IPS DF 6.9 (cell line): ENCODE results near the gene SOCS1.
A peak's percentile ranks its signal among the peaks of the same experiment; 100 is the strongest.

Source experiments
- DNase-seq: peaks from one replicate; pipeline ENCODE4 v3.0.0-alpha.2; 2013; ENCODE audit warnings: low read depth, low spot score
- H3K27ac ChIP-seq: one replicate; pipeline ENCODE4 v1.5.1; 2013; ENCODE audit warnings: low read length, control low read depth
- H3K27me3 ChIP-seq: 2 replicates; pipeline ENCODE4 v1.6.1; 2013; ENCODE audit warnings: mild to moderate bottlenecking, low read length; ENCODE audit not compliant: control insufficient read depth, insufficient read depth
- H3K36me3 ChIP-seq: 2 replicates; pipeline ENCODE4 v1.6.1; 2013; ENCODE audit warnings: low read length; ENCODE audit not compliant: control insufficient read depth, insufficient read depth
- H3K4me1 ChIP-seq: 2 replicates; pipeline ENCODE4 v1.6.1; 2013; ENCODE audit warnings: low read length; ENCODE audit not compliant: control insufficient read depth, insufficient read depth
- H3K4me3 ChIP-seq: 2 replicates; pipeline ENCODE4 v1.5.1; 2013; ENCODE audit warnings: mild to moderate bottlenecking, low read length
- H3K9me3 ChIP-seq: 2 replicates; pipeline ENCODE4 v1.6.1; 2013; ENCODE audit warnings: low read length, inconsistent platforms; ENCODE audit not compliant: control insufficient read depth, insufficient read depth
- WGBS: extraction: QIAGEN DNeasy Blood & Tissue Kit; methylation state at CpG from one replicate; pipeline ENCODE4 v1.1.7; 2013; ENCODE audit warnings: mixed read lengths, missing lambda C conversion rate; ENCODE audit not compliant: insufficient read length, insufficient coverage; 5-methylcytosine and 5-hydroxymethylcytosine counted together

SOCS1 gene

DNA sequence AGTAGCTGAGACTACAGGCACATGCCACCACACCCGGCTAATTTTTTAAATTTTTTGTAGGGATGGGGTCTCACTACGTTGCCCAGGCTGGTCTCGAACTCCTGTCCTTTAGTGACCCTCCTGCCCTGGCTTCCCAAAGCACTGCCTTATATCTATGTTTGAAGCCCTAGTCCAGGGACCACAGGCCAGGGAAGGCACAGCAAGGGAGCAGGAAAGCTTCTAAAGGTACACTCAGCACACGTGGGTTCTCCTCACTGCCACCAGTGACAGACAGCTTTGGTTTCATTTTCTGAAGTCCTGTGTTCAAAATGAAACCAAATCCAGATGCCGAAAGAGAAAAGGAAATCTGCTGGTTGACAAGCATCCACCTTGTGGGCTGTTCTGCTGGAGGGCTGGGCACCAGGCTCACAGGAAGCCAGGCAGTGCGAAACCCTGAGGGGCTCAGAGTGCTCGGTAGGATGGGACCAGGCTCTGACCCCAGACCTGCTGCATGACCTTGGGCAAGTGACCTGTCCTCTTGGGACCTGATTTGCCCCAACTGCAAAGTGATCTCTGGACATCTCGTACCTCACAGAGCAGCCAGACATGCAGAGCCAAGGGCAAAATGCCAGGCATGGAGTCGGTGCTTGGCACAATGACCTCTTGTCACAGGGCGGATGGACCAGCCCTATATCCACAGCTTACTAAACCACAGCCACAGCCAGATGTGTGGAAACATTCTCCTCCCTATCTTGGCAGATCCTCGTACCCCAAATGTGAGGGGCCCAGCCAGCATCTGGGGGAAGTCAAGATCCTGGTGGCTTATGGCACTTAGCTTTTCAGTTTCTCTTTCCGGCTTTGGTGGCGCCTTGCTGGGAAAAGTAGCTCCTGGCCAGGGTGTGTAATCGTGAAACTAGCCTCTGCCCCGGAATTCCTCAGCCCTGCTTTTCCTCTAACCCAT is 2.8 kb upstream of the SOCS1 start:
- H3K27ac ChIP-seq = no peak overlapping the region
- WGBS = no CpG with 5 or more reads among the region's 15 CpGs
- no peaks in the 10 kb centered on the region for H3K9me3 ChIP-seq
- H3K4me3 ChIP-seq = no peak overlapping the region
- H3K4me1 ChIP-seq = 0 out of 2 replicates have a peak, but pooled peaks cover 2% of the 10 kb centered on the region
- no peaks in the 10 kb centered on the region for H3K27me3 ChIP-seq
- DNase-seq = no peak
- peaks cover 5% of the 10 kb centered on the region; the same call in 1 of the 2 replicates for H3K36me3 ChIP-seq

DNA sequence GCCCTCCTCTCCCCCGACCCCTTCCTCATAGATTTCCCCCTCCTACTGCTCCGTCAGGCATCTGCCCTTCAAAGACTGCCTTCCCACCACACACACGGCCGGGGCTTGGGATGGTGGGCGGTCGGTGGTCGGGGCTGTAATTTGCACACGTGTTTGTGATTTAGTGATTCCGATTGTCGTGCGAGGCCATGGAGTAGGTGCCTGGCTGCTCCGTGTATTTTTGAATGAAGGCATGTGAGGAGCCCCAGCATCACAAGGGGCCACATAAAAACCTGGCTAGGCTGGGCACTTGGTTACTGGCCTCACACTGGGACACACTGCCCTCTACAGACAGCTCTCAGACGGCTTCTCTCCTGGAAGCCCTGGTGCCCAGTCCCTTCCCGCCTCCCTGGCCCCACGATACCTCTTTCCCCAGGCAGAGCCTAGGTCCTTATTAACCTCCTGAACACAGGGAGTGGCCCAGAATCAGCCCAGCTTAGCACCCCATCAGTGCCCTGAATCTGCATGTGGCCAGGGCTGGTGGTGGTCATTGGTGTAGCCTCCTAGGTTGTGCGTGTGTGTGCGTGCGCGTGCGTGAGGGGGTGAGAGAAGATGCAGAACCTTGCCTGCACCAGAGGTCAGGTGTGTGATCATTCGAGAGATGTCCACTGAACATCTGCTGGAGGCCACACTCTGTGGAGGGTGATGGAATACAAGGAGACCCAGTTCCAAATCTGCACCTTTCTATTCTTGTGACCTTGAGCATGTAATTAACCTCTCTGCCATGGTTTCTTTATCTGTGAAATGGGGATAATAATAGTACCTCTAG is 1.3 kb upstream of the SOCS1 start:
- Histone ChIP-seq H3K4me1 (0 out of 2 replicates have a peak, but pooled peaks cover 2% of the 10 kb centered on the region), H3K9me3 (no peaks in the 10 kb centered on the region), H3K36me3 (peaks cover 8% of the 10 kb centered on the region; the same call in 1 of the 2 replicates), H3K27ac (no peak overlapping the region), H3K27me3 (no peaks in the 10 kb centered on the region), H3K4me3 (peak overlapping the region; percentile 93; the same call in 1 of the 2 replicates)
- no peak for DNase-seq
- no CpG with 5 or more reads among the region's 21 CpGs for WGBS

DNA sequence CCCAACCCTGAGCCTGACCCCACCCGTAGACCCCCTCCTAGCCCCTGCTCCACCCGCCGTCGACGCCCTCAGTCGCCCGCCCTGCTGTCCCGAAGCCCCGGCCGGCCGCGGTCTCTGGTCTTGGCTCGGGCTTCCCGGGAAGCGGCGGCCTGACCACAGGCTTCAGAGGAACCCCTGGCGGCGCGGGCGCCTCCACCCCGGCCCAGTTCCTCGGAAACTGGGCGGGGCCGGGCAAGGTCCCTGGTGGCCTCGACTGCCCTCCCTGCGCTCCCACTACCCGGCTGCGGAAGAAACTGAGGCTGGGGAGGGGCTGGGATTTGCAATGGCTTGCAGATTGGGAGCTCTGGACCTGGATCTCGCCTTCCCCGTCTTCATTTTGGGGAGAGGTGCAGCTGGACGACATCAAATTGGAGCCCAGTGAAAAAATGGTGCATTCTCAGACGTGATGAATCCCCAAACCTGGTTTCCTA is 692 bp upstream of the SOCS1 start:
- WGBS = no CpG with 5 or more reads among the region's 32 CpGs
- H3K4me3 ChIP-seq = peak overlapping the region; percentile 93; the same call in 1 of the 2 replicates
- 0 out of 2 replicates have a peak, but pooled peaks cover 3% of the 10 kb centered on the region for H3K4me1 ChIP-seq
- DNase-seq = no peak
- no peaks in the 10 kb centered on the region for H3K27me3 ChIP-seq
- peaks cover 8% of the 10 kb centered on the region; the same call in 1 of the 2 replicates for H3K36me3 ChIP-seq
- no peak overlapping the region for H3K27ac ChIP-seq
- no peaks in the 10 kb centered on the region for H3K9me3 ChIP-seq

- DNase-seq = no peak
- Histone ChIP-seq H3K4me3 (peak overlapping the region; percentile 93), H3K27ac (no peak overlapping the region), H3K36me3 (peaks cover 8% of the 10 kb centered on the region; the same call in 1 of the 2 replicates), H3K9me3 (no peaks in the 10 kb centered on the region), H3K27me3 (no peaks in the 10 kb centered on the region), H3K4me1 (0 out of 2 replicates have a peak, but pooled peaks cover 3% of the 10 kb centered on the region)
- no CpG with 5 or more reads among the region's 105 CpGs for WGBS
These were observed 879 bp downstream of the SOCS1 start for GRCh38 chr16:11254913-11255736.

GRCh38 chr16:11253995-11254912 is 1.8 kb downstream of the SOCS1 start:
- Histone ChIP-seq H3K27ac (no peak overlapping the region), H3K4me3 (peak overlapping the region; percentile 93; the same call in 1 of the 2 replicates), H3K4me1 (0 out of 2 replicates have a peak, but pooled peaks cover 3% of the 10 kb centered on the region), H3K9me3 (no peaks in the 10 kb centered on the region), H3K27me3 (no peaks in the 10 kb centered on the region), H3K36me3 (peaks cover 8% of the 10 kb centered on the region; the same call in 1 of the 2 replicates)
- no CpG with 5 or more reads among the region's 29 CpGs for WGBS
- DNase-seq = no peak

DNA sequence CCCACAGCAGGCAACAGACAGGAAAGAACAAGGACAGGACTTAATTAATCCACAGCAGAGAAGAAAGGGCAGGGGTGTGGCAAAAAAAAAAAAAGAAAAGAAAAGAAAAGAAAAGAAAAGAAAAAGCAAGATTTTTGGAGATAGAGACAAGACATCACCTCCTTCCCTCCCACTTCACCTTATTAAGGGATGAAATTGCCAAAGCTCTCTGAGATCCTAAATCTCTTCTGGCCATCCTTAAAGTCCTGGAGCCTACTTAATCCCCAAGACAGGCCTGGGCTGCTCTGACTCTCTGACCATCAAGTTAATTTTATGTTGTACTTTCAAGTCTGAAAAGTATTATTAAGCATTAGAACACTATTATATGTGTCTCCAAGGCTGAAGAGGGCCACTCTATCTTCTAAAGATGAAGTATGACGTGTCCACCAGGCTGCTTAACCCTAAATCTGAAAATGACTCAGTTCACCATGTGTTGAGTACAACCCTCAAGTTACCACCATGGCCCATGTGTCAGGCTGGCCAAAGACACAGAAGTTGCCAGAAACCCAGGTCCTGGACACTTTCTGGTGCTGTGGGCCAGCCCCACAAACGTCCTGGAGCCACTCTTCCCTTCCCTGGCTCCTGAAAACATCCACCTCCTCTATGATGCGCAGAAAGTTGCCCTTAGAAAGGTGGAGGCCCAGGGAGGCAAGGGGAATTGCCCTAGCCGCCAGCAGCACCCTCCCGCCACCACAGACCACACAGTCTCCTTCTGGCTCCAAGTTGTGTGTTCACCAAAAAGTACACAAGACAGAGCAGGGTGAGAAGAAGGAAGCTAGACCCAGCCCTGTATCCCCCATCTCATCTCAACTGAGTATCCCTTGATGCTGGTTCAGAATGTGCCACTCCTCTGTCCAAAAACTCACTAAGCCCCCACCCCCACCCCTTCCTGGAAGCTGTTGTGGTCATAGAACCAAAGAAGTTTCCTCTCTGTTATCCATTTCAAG is 2.7 kb downstream of the SOCS1 start:
- H3K4me1 ChIP-seq = 0 out of 2 replicates have a peak, but pooled peaks cover 3% of the 10 kb centered on the region
- no peaks in the 10 kb centered on the region for H3K9me3 ChIP-seq
- H3K27me3 ChIP-seq = no peaks in the 10 kb centered on the region
- H3K36me3 ChIP-seq = peaks cover 8% of the 10 kb centered on the region; the same call in 1 of the 2 replicates
- WGBS = no CpG with 5 or more reads among the region's 5 CpGs
- H3K4me3 ChIP-seq = no peak overlapping the region
- no peak overlapping the region for H3K27ac ChIP-seq
- no peak for DNase-seq

GRCh38 chr16:11252482-11252931 is 3.5 kb downstream of the SOCS1 start:
- DNase-seq = no peak
- 0 out of 2 replicates have a peak, but pooled peaks cover 3% of the 10 kb centered on the region for H3K4me1 ChIP-seq
- H3K9me3 ChIP-seq = no peaks in the 10 kb centered on the region
- peaks cover 8% of the 10 kb centered on the region; the same call in 1 of the 2 replicates for H3K36me3 ChIP-seq
- no CpG with 5 or more reads among the region's 8 CpGs for WGBS
- no peak overlapping the region for H3K4me3 ChIP-seq
- no peak overlapping the region for H3K27ac ChIP-seq
- no peaks in the 10 kb centered on the region for H3K27me3 ChIP-seq
